Measurements from ENCODE around the gene ZMIZ1. TPM values are rescaled to one million over a fixed set of nuclear protein-coding genes. Genes with fewer than 3 reads are reported as not detected.

Gene ZMIZ1
- total RNA-seq, 1 donor from 2014 or later: 84.7 TPM

GRCh38 chr10:79105818-79106217 is 37.1 kb downstream of the ZMIZ1 start:
- no peaks in the 10 kb centered on the region for H3K9me3 ChIP-seq
- peaks cover 6% of the 10 kb centered on the region for H3K36me3 ChIP-seq
- intact Hi-C loops (cut with DNase I): no loop called here
- H3K4me3 ChIP-seq: no peak overlapping the region
- DNase-seq (no peak), ATAC-seq (no peak)
- peak overlapping the region; percentile 11 for H3K27ac ChIP-seq
- no peaks in the 10 kb centered on the region for H3K27me3 ChIP-seq
- TF ChIP-seq CTCF (IDR thresholded peaks at IDR 0.05): no peak
- H3K4me1 ChIP-seq: peaks cover 65% of the 10 kb centered on the region

- no peak for TF ChIP-seq CTCF (IDR thresholded peaks at IDR 0.05)
- H3K27me3 ChIP-seq: no peaks in the 10 kb centered on the region
- H3K4me1 ChIP-seq: peaks cover 61% of the 10 kb centered on the region
- H3K27ac ChIP-seq: peak overlapping the region; percentile 11
- H3K36me3 ChIP-seq: peaks cover 9% of the 10 kb centered on the region
- ATAC-seq (no peak), DNase-seq (no peak)
- no peaks in the 10 kb centered on the region for H3K9me3 ChIP-seq
- H3K4me3 ChIP-seq: no peak overlapping the region
- intact Hi-C loops (cut with DNase I): no loop called here
Observed at GRCh38 chr10:79106256-79107050, 37.7 kb downstream of the ZMIZ1 start.

GRCh38 chr10:79107736-79108264 is 39.0 kb downstream of the ZMIZ1 start:
- Histone ChIP-seq H3K27ac (no peak overlapping the region), H3K27me3 (no peaks in the 10 kb centered on the region), H3K4me3 (no peak overlapping the region), H3K9me3 (no peaks in the 10 kb centered on the region), H3K4me1 (peaks cover 61% of the 10 kb centered on the region), H3K36me3 (peaks cover 9% of the 10 kb centered on the region)
- DNase-seq (no peak), ATAC-seq (no peak)
- no peak for TF ChIP-seq CTCF (IDR thresholded peaks at IDR 0.05)
- intact Hi-C loops (cut with DNase I): no loop called here

GRCh38 chr10:79108728-79109127 is 40.0 kb downstream of the ZMIZ1 start:
- Histone ChIP-seq H3K4me1 (peaks cover 61% of the 10 kb centered on the region), H3K27ac (no peak overlapping the region), H3K9me3 (no peaks in the 10 kb centered on the region), H3K27me3 (no peaks in the 10 kb centered on the region), H3K4me3 (no peak overlapping the region), H3K36me3 (peaks cover 9% of the 10 kb centered on the region)
- DNase-seq: no peak
- intact Hi-C loops (cut with DNase I): no loop called here
- ATAC-seq: no peak
- no peak for TF ChIP-seq CTCF (IDR thresholded peaks at IDR 0.05)

- H3K36me3 ChIP-seq: peaks cover 9% of the 10 kb centered on the region
- intact Hi-C loops (cut with DNase I): no loop called here
- H3K4me1 ChIP-seq: peaks cover 60% of the 10 kb centered on the region
- no peak overlapping the region for H3K4me3 ChIP-seq
- peak overlapping the region; percentile 65 for H3K27ac ChIP-seq
- no peaks in the 10 kb centered on the region for H3K27me3 ChIP-seq
- no peaks in the 10 kb centered on the region for H3K9me3 ChIP-seq
- ATAC-seq: no peak
- DNase-seq: no peak
- TF ChIP-seq CTCF (IDR thresholded peaks at IDR 0.05): no peak
Observed at GRCh38 chr10:79111427-79111826, 42.7 kb downstream of the ZMIZ1 start.
